BLaER1 (cell line): ENCODE measurements around the gene ZBTB7A.

ENCODE experiments used
- H3K27ac ChIP-seq: shearing (Covaris generic); formaldehyde crosslinking; 2 replicates; pipeline ENCODE4 v1.8.1; 2022
- H3K27me3 ChIP-seq: shearing (Covaris generic); formaldehyde crosslinking; 2 replicates; pipeline ENCODE4 v1.8.1; 2022
- H3K36me3 ChIP-seq: shearing (Covaris generic); formaldehyde crosslinking; 2 replicates; pipeline ENCODE4 v1.8.1; 2022
- H3K4me1 ChIP-seq: shearing (Covaris generic); formaldehyde crosslinking; 2 replicates; pipeline ENCODE4 v1.8.1; 2022
- H3K4me2 ChIP-seq: shearing (Covaris generic); formaldehyde crosslinking; 2 replicates; pipeline ENCODE4 v1.8.1; 2022
- H3K4me3 ChIP-seq: shearing (Covaris generic); formaldehyde crosslinking; 2 replicates; pipeline ENCODE4 v1.8.1; 2022
- H3K9ac ChIP-seq: shearing (Covaris generic); formaldehyde crosslinking; 2 replicates; pipeline ENCODE4 v1.8.1; 2022
- H3K9me3 ChIP-seq: shearing (Covaris generic); formaldehyde crosslinking; 2 replicates; pipeline ENCODE4 v1.8.1; 2022
- H4K20me1 ChIP-seq: shearing (Covaris generic); formaldehyde crosslinking; 2 replicates; pipeline ENCODE4 v1.8.1; 2022
- Cebpa-rat ChIP-seq: shearing (Covaris generic); IDR thresholded peaks from 2 replicates; pipeline ENCODE4 v1.8.1; 2022

ZBTB7A gene

GRCh38 chr19:4030981-4031380, 35.7 kb downstream of the ZBTB7A start:
- peaks cover 99% of the 10 kb centered on the region for H3K36me3 ChIP-seq

GRCh38 chr19:4030552-4030951, 36.1 kb downstream of the ZBTB7A start:
- Histone ChIP-seq H3K27ac (no peak overlapping the region), H3K9me3 (peaks cover 3% of the 10 kb centered on the region), H3K9ac (no peak overlapping the region), H3K4me3 (no peak overlapping the region), H3K27me3 (no peaks in the 10 kb centered on the region), H3K36me3 (peaks cover 99% of the 10 kb centered on the region), H3K4me2 (no peak overlapping the region), H3K4me1 (no peaks in the 10 kb centered on the region), H4K20me1 (peaks cover 41% of the 10 kb centered on the region)
- TF ChIP-seq Cebpa-rat = no peak

More at GRCh38 chr19:4030981-4031380, 35.7 kb downstream of the ZBTB7A start:
- no peak overlapping the region for H3K4me2 ChIP-seq
- no peak for TF ChIP-seq Cebpa-rat
- H3K4me3 ChIP-seq = no peak overlapping the region
- H3K9me3 ChIP-seq = peaks cover 7% of the 10 kb centered on the region
- H3K4me1 ChIP-seq = no peaks in the 10 kb centered on the region
- H3K27me3 ChIP-seq = no peaks in the 10 kb centered on the region
- H3K27ac ChIP-seq = no peak overlapping the region
- H4K20me1 ChIP-seq = peaks cover 41% of the 10 kb centered on the region
- no peak overlapping the region for H3K9ac ChIP-seq

GRCh38 chr19:4029247-4029614, 37.5 kb downstream of the ZBTB7A start:
- Histone ChIP-seq H3K9ac (no peak overlapping the region), H3K4me2 (no peak overlapping the region), H3K4me3 (no peak overlapping the region), H3K4me1 (no peaks in the 10 kb centered on the region), H4K20me1 (peaks cover 46% of the 10 kb centered on the region), H3K36me3 (peaks cover 99% of the 10 kb centered on the region), H3K9me3 (no peaks in the 10 kb centered on the region), H3K27me3 (no peaks in the 10 kb centered on the region), H3K27ac (no peak overlapping the region)
- no peak for TF ChIP-seq Cebpa-rat

- Histone ChIP-seq H3K4me2 (no peak overlapping the region), H3K4me3 (no peak overlapping the region), H3K9ac (no peak overlapping the region), H3K36me3 (peaks cover 99% of the 10 kb centered on the region), H3K4me1 (no peaks in the 10 kb centered on the region), H4K20me1 (peaks cover 46% of the 10 kb centered on the region), H3K27ac (no peak overlapping the region), H3K27me3 (no peaks in the 10 kb centered on the region), H3K9me3 (no peaks in the 10 kb centered on the region)
- TF ChIP-seq Cebpa-rat = no peak
These were observed 38.1 kb downstream of the ZBTB7A start for GRCh38 chr19:4028334-4029246.

- Histone ChIP-seq H3K4me1 (no peaks in the 10 kb centered on the region), H3K9ac (no peak overlapping the region), H3K27me3 (no peaks in the 10 kb centered on the region), H3K36me3 (peaks cover 97% of the 10 kb centered on the region), H3K9me3 (no peaks in the 10 kb centered on the region), H3K4me2 (no peak overlapping the region), H3K4me3 (no peak overlapping the region), H4K20me1 (peaks cover 52% of the 10 kb centered on the region), H3K27ac (no peak overlapping the region)
- TF ChIP-seq Cebpa-rat = no peak
These were observed 39.6 kb downstream of the ZBTB7A start for GRCh38 chr19:4027146-4027545.

GRCh38 chr19:4025317-4025716, 41.4 kb downstream of the ZBTB7A start:
- no peaks in the 10 kb centered on the region for H3K27me3 ChIP-seq
- no peak overlapping the region for H3K4me3 ChIP-seq
- no peak for TF ChIP-seq Cebpa-rat
- peaks cover 7% of the 10 kb centered on the region for H3K9me3 ChIP-seq
- H3K36me3 ChIP-seq = peaks cover 97% of the 10 kb centered on the region
- H4K20me1 ChIP-seq = peaks cover 66% of the 10 kb centered on the region
- no peak overlapping the region for H3K4me2 ChIP-seq
- H3K4me1 ChIP-seq = 0 out of 2 replicates have a peak, but pooled peaks cover under 1% of the 10 kb centered on the region
- H3K9ac ChIP-seq = no peak overlapping the region
- H3K27ac ChIP-seq = no peak overlapping the region

GRCh38 chr19:4023600-4024398, 42.9 kb downstream of the ZBTB7A start:
- peaks cover 95% of the 10 kb centered on the region for H3K36me3 ChIP-seq
- peaks cover 16% of the 10 kb centered on the region for H3K4me1 ChIP-seq
- H3K9ac ChIP-seq = no peak overlapping the region
- no peaks in the 10 kb centered on the region for H3K27me3 ChIP-seq
- H4K20me1 ChIP-seq = peaks cover 76% of the 10 kb centered on the region
- no peak overlapping the region for H3K27ac ChIP-seq
- no peak overlapping the region for H3K4me3 ChIP-seq
- no peak for TF ChIP-seq Cebpa-rat
- H3K9me3 ChIP-seq = peaks cover 7% of the 10 kb centered on the region
- H3K4me2 ChIP-seq = no peak overlapping the region

GRCh38 chr19:4019578-4019977, 47.1 kb downstream of the ZBTB7A start:
- Histone ChIP-seq H3K9me3 (peaks cover 7% of the 10 kb centered on the region), H3K27ac (peak overlapping the region; percentile 49), H3K4me2 (peak overlapping the region; percentile 55), H3K36me3 (peaks cover 96% of the 10 kb centered on the region), H4K20me1 (peaks cover 100% of the 10 kb centered on the region), H3K9ac (peak overlapping the region; percentile 50), H3K4me1 (peaks cover 34% of the 10 kb centered on the region), H3K27me3 (no peaks in the 10 kb centered on the region), H3K4me3 (no peak overlapping the region)
- TF ChIP-seq Cebpa-rat = no peak

GRCh38 chr19:4018775-4019504, 47.8 kb downstream of the ZBTB7A start:
- Histone ChIP-seq H3K9ac (peak overlapping the region; percentile 50), H3K4me3 (no peak overlapping the region), H3K27me3 (no peaks in the 10 kb centered on the region), H3K4me2 (peak overlapping the region; percentile 55), H3K4me1 (peaks cover 39% of the 10 kb centered on the region), H3K27ac (peak overlapping the region; percentile 49), H3K9me3 (peaks cover 7% of the 10 kb centered on the region), H4K20me1 (peaks cover 100% of the 10 kb centered on the region), H3K36me3 (peaks cover 96% of the 10 kb centered on the region)
- TF ChIP-seq Cebpa-rat = no peak
